GM21528 (cell line): ENCODE data around the gene COPZ1.

Source experiments
- ATAC-seq: cut with Tn5 transposase; IDR thresholded peaks from one replicate; pipeline ENCODE4 v1.9.1; 2021; ENCODE audit warnings: mild to moderate bottlenecking, moderate library complexity; ENCODE audit not compliant: unreplicated experiment, low FRiP score

The COPZ1 gene

GRCh38 chr12:54357506-54358190 is 32.7 kb downstream of the COPZ1 start:
- no peak for ATAC-seq

DNA sequence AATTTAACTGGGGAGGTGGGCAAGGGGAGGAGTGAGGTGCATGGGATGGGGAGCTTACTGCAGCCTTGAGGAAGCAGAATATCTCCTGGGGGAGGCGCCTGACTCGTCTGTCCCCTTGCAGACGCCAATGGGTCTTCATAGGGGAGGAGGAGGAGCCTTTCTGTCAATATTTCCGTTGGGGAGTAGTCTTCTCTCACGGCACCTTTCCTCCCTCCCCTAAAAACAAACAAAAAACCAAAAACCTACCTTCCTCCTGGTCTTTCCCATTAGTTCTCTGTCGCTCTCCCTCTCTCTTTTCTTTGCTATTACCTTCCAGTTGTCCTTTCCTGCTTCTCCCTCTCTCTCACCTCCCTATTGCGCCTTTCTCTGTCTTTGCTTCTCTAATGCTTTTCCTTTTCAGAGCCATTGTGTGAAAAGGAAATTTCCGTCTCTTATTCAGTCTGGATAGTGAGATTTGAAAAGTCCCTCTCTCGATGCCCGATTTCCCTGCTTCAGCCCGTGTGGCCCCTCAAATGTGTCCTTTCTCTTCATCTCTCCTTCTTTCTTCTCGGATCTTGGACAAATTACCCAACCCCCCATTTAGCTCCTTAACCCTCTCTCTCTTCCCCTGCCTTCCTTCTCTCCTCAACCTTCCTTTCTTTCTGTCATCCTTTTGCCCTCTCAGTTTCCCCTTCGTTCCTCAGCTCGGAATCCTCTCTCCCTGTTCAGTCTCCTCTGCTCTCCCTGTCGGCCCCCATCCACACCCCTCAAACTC is 33.4 kb downstream of the COPZ1 start:
- ATAC-seq, result no peak

- ATAC-seq, result peak; percentile 98
Measured at GRCh38 chr12:54358945-54359761, 34.2 kb downstream of the COPZ1 start.

GRCh38 chr12:54359762-54360351 is 34.9 kb downstream of the COPZ1 start:
- no peak for ATAC-seq

- no peak for ATAC-seq
Measured at GRCh38 chr12:54360717-54361456, 36.0 kb downstream of the COPZ1 start.

DNA sequence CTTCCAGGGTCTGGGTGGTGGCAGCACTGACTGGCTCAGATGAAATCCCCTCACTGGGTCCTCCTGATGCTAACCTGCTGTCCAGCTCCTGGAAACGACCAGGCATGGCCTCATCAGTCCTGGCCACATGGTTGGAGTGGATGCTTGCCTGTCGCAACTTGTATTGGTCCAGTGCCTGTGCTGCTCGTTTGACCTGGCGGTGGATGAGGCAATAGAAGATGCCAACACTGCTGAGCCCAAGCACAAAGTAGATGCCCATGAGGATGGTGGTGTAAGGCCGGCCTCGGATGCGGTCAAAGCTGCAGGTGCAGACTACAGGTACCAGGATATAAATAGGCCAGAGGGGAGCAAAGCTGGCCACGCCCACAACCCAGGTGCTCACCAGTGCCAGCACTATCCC is 38.1 kb downstream of the COPZ1 start:
- no peak for ATAC-seq

GRCh38 chr12:54363618-54364017 is 38.7 kb downstream of the COPZ1 start:
- no peak for ATAC-seq

DNA sequence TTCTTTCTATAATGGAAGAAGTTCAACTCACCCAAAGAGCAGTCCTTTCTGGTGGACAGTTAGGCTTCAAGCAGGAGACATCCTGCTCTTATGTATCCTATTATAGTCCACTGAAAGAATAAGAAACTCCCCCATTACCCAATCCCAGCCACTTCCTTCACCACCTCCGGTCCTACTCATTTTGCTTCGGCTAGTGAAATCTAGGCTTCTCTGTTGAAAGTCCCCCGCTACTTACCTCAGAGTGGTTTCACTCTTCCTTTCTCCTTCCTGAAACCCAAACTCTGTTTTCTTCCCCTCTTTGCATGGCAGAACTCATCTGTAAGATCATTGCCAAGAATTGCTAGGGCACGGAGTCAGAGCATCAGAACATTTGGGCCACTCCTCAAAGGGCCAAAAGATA is 39.5 kb downstream of the COPZ1 start, which contains the start of gene GPR84:
TSS of gene GPR84 (minus strand) at position 74 of the 400 bp plus-strand sequence. CDS start 635 bp downstream, outside the sequence.
- ATAC-seq, result no peak

DNA sequence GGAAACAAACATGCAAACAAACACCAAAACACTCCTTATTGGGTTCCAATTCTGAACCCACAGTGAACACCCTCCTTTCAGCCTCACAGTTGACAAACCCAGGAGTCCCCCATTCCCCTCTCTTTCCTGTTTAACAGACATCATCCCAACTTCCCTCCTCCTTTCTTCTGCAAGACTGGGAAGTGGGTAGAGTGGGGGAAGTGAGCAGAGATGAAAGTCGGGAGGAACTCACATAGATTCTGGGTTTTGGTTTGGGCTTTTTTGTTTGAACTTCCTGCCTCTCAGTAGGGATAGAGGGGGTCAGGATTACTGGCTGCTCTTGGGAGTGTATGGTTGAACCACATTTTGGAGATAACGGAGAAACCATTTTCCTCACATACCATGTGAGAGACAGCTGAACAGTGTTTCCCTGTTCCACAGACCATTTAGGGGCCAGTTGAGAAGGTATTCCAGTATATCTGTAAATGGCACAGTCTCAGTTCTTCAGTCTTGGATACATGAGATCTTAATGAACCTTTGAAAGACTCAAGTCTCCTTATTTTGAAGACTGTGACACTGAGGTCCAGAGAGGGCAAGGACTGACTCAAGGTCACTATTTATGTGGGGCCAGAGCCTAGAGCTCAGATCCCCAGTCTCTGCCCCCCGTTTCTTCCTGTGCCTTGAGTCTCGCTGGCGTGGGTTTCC is 43.2 kb downstream of the COPZ1 start:
- ATAC-seq, result no peak

DNA sequence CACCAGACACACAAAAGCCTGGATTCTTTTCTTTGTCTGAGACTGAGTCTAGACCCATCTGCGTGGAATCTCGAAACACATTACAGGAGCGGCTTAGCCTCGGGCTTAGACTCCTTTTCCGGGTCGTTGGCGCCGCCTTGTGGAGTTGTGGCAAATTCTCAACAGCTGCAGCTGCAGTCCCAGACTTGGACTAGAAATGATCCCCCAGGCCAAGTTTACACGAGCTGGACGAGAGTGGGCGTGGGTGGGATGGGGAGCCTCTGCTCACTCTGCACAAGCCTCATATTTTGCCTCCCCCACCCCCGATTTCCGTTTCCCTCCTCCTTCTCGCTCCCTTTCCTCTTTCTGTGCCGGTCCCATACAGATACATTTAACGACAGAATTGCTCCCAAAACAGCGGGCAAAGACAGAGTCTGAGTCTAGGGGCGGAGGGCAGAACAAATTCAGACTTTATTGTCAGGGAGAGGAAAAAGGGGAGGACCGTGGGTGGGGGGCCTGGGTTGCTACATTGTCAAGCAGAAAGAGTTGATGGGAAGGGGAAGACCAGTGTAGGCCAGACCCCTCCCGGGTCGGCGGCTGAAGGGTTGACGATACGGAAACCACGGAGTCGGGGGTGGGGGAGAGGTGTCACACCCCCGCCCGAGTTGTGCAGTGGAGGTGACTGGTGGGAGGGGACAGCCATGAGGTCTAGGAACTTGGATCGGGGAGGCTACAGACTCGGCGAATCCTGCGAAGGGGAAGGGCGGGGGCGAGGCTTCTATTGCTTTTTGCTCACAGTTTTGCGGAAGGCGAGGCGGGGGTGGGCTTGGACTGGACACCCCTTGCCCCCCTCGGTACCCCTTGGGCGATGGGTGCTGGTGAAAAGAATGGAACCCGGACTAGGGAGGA is 44.0 kb downstream of the COPZ1 start:
- peak; percentile 65 for ATAC-seq

DNA sequence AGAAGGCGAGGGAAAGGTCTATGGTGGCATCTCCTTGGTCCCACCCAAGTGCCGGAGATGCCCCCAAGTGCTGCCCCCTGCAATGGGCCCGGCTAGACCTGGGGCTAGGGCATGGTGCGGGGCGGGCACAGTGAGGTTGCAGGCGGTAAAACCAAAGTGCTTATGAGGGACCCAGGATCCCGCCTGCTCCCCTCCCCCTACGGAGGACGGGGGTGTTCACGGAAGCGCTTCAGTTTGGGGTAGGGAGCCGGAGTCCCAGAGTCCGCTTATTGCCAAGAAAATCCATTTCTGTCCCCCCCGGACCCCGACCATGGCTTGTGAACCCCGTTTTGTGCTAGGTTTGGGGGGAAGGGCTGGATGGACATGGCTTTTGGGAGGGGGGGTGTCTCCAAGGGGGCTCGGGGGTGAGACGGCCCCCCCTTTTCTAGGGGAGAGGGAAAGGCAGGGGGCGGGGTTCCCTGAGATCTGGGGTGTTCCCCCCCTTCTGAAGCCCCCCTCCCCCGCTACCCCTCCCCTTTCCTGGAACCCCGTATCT is 44.7 kb downstream of the COPZ1 start:
- no peak for ATAC-seq

GRCh38 chr12:54370171-54370730 is 45.3 kb downstream of the COPZ1 start:
- no peak for ATAC-seq

GRCh38 chr12:54371328-54372112 is 46.6 kb downstream of the COPZ1 start:
- ATAC-seq, result no peak

DNA sequence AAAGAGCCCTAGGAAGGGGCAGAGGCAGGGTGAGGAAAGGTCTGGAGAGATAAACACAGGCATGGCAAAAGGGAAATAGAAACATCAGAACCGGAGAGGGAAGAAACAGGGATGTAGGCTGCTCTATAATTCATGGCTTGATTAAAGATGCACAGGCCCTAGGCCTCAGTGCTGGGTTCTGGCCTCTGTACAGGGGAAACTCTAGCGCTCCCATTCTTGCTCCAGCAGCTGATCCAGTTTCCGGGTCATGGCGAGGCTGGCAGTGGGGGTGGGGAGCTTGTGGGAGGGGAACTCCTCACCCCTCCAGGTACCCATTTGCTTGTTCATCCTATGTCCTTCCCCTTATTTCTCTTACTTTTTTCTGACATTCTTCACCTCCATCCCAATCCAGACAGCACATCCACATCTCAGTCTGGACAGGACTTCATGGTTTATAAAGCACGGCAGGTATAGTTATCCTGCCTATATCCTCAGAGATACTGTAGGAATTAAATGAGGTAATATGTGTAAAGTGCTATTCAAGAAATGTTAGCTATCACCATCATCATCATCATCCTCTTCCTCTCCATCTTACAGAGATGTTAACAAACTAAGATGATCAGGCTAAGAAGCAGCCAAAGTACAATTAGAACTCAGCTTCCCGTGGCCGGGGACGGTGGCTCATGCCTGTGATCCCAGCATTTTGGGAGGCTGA is 47.3 kb downstream of the COPZ1 start:
- no peak for ATAC-seq

DNA sequence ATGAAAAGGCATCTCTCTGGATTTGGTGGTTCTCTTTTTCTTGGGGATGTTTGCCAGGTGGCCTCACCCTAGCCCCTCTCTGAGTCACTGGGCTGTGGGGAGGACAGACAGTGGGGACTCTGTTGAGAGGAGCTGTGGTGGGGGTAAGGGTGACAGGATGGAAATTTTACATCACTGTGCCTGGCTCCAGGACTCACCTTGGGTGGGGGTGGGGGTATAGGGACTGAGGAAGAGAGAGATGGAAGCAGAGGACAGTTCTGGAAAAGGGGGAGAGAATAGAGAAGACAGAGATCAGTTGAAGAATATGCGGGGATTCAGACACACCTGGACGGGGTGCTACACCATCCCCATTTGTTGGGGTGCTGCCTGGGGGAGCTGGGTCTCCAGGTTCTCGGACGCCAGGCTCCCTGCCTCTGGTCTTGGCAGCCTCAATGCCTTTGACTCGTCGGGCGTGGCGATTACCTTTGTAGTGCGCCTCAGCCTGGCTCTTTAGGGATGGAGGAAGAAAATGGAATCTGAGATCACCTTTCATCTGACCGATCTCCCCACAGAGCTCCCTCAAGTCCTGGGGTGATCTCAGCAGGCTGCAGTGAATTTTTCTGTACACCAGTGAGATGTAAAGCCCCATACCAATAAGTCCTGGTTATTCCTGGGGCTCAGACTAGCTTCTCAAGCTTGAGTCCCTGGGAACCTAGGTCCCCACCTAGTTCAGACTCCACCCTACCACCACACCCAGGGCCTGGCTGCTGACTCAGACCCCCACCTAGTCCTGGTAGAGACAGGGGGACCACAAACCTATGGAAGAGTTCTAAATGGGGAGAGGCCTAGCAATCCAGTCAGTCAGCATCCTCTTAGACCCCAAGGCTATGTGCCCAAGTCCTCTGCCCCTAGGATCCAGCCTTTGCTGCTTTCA is 49.0 kb downstream of the COPZ1 start:
- ATAC-seq, result no peak
